Activated naive CD8-positive, alpha-beta T cell (primary cell): ENCODE measurements around the gene FAM53A.
"Not testable (repeated sequence)": the region's sequence is repeated elsewhere in the genome, so short reads cannot be mapped to it uniquely, and the experiment has no call there.

Experiments used
- H3K27ac Mint-ChIP-seq: one replicate; pipeline ENCODE4 v1.8.0; 2021; ENCODE audit warnings: mixed read lengths
- H3K27me3 Mint-ChIP-seq: one replicate; pipeline ENCODE4 v1.8.0; 2021; ENCODE audit warnings: mixed read lengths
- H3K36me3 Mint-ChIP-seq: one replicate; pipeline ENCODE4 v1.8.0; 2021; ENCODE audit warnings: mixed read lengths
- H3K4me1 Mint-ChIP-seq: one replicate; pipeline ENCODE4 v1.8.0; 2021; ENCODE audit warnings: low read depth, mixed read lengths
- H3K4me3 Mint-ChIP-seq: one replicate; pipeline ENCODE4 v1.8.0; 2021; ENCODE audit warnings: mild to moderate bottlenecking, mixed read lengths
- H3K9me3 Mint-ChIP-seq: one replicate; pipeline ENCODE4 v1.8.0; 2021; ENCODE audit warnings: low read depth, mixed read lengths

FAM53A gene

GRCh38 chr4:1646690-1647089 is 37.4 kb downstream of the FAM53A start:
- Mint-ChIP-seq H3K36me3 (no peaks in the 10 kb centered on the region), H3K4me3 (no peak overlapping the region), H3K9me3 (no peaks in the 10 kb centered on the region), H3K27ac (no peak overlapping the region), H3K27me3 (no peaks in the 10 kb centered on the region), H3K4me1 (peaks cover 5% of the 10 kb centered on the region)

- no peaks in the 10 kb centered on the region for H3K36me3 Mint-ChIP-seq
- no peaks in the 10 kb centered on the region for H3K9me3 Mint-ChIP-seq
- no peak overlapping the region for H3K27ac Mint-ChIP-seq
- peaks cover 5% of the 10 kb centered on the region for H3K4me1 Mint-ChIP-seq
- H3K4me3 Mint-ChIP-seq = no peak overlapping the region
- H3K27me3 Mint-ChIP-seq = no peaks in the 10 kb centered on the region
These were observed 39.0 kb downstream of the FAM53A start for GRCh38 chr4:1644891-1645657.

- no peak overlapping the region for H3K27ac Mint-ChIP-seq
- peaks cover 5% of the 10 kb centered on the region for H3K4me1 Mint-ChIP-seq
- no peaks in the 10 kb centered on the region for H3K9me3 Mint-ChIP-seq
- no peaks in the 10 kb centered on the region for H3K27me3 Mint-ChIP-seq
- no peak overlapping the region for H3K4me3 Mint-ChIP-seq
- no peaks in the 10 kb centered on the region for H3K36me3 Mint-ChIP-seq
These were observed 40.0 kb downstream of the FAM53A start for GRCh38 chr4:1643971-1644735.

- no peaks in the 10 kb centered on the region for H3K27me3 Mint-ChIP-seq
- no peak overlapping the region for H3K27ac Mint-ChIP-seq
- H3K4me3 Mint-ChIP-seq = no peak overlapping the region
- H3K36me3 Mint-ChIP-seq = no peaks in the 10 kb centered on the region
- H3K9me3 Mint-ChIP-seq = no peaks in the 10 kb centered on the region
- peaks cover under 1% of the 10 kb centered on the region for H3K4me1 Mint-ChIP-seq
These were observed 41.7 kb downstream of the FAM53A start for GRCh38 chr4:1642196-1642951.

GRCh38 chr4:1641671-1642070 is 42.4 kb downstream of the FAM53A start:
- Mint-ChIP-seq H3K36me3 (no peaks in the 10 kb centered on the region), H3K4me3 (no peak overlapping the region), H3K4me1 (no peaks in the 10 kb centered on the region), H3K27ac (no peak overlapping the region), H3K9me3 (no peaks in the 10 kb centered on the region), H3K27me3 (no peaks in the 10 kb centered on the region)

- not testable (repeated sequence) for H3K27ac Mint-ChIP-seq, H3K4me1 Mint-ChIP-seq, H3K36me3 Mint-ChIP-seq, H3K27me3 Mint-ChIP-seq, H3K4me3 Mint-ChIP-seq, H3K9me3 Mint-ChIP-seq
These were observed 43.2 kb downstream of the FAM53A start for GRCh38 chr4:1640716-1641503.

- H3K4me1 Mint-ChIP-seq = no peaks in the 10 kb centered on the region
- no peaks in the 10 kb centered on the region for H3K36me3 Mint-ChIP-seq
- H3K27ac Mint-ChIP-seq = no peak overlapping the region
- no peak overlapping the region for H3K4me3 Mint-ChIP-seq
- H3K9me3 Mint-ChIP-seq = no peaks in the 10 kb centered on the region
- no peaks in the 10 kb centered on the region for H3K27me3 Mint-ChIP-seq
These were observed 43.9 kb downstream of the FAM53A start for GRCh38 chr4:1640190-1640589.

GRCh38 chr4:1639299-1639868 is 44.7 kb downstream of the FAM53A start:
- Mint-ChIP-seq H3K27ac (no peak overlapping the region), H3K4me3 (no peak overlapping the region), H3K4me1 (no peaks in the 10 kb centered on the region), H3K9me3 (no peaks in the 10 kb centered on the region), H3K27me3 (no peaks in the 10 kb centered on the region), H3K36me3 (no peaks in the 10 kb centered on the region)

GRCh38 chr4:1638873-1639272 is 45.2 kb downstream of the FAM53A start:
- no peaks in the 10 kb centered on the region for H3K9me3 Mint-ChIP-seq
- H3K27me3 Mint-ChIP-seq = no peaks in the 10 kb centered on the region

GRCh38 chr4:1638272-1638598 is 45.9 kb downstream of the FAM53A start:
- Mint-ChIP-seq H3K27ac (no peak overlapping the region), H3K9me3 (no peaks in the 10 kb centered on the region), H3K4me1 (no peaks in the 10 kb centered on the region), H3K4me3 (no peak overlapping the region), H3K36me3 (no peaks in the 10 kb centered on the region), H3K27me3 (peaks cover 1% of the 10 kb centered on the region)

More at GRCh38 chr4:1638873-1639272, 45.2 kb downstream of the FAM53A start:
- Mint-ChIP-seq H3K4me3 (no peak overlapping the region), H3K36me3 (no peaks in the 10 kb centered on the region), H3K4me1 (no peaks in the 10 kb centered on the region), H3K27ac (no peak overlapping the region)

- Mint-ChIP-seq H3K4me1 (no peaks in the 10 kb centered on the region), H3K4me3 (no peak overlapping the region), H3K27me3 (peaks cover 2% of the 10 kb centered on the region), H3K36me3 (no peaks in the 10 kb centered on the region), H3K27ac (no peak overlapping the region), H3K9me3 (no peaks in the 10 kb centered on the region)
These were observed 46.4 kb downstream of the FAM53A start for GRCh38 chr4:1637580-1638271.

- H3K9me3 Mint-ChIP-seq = no peaks in the 10 kb centered on the region
- H3K4me3 Mint-ChIP-seq = no peak overlapping the region
- H3K27ac Mint-ChIP-seq = no peak overlapping the region
- H3K4me1 Mint-ChIP-seq = no peaks in the 10 kb centered on the region
- H3K36me3 Mint-ChIP-seq = no peaks in the 10 kb centered on the region
- peaks cover 2% of the 10 kb centered on the region for H3K27me3 Mint-ChIP-seq
These were observed 47.5 kb downstream of the FAM53A start for GRCh38 chr4:1636490-1637211.

- H3K9me3 Mint-ChIP-seq = no peaks in the 10 kb centered on the region
- H3K4me1 Mint-ChIP-seq = no peaks in the 10 kb centered on the region
- no peak overlapping the region for H3K27ac Mint-ChIP-seq
- no peaks in the 10 kb centered on the region for H3K36me3 Mint-ChIP-seq
- H3K27me3 Mint-ChIP-seq = peaks cover 2% of the 10 kb centered on the region
- no peak overlapping the region for H3K4me3 Mint-ChIP-seq
These were observed 48.6 kb downstream of the FAM53A start for GRCh38 chr4:1635464-1635863.
